ENCODE data around the gene PFKFB2.
"Not testable (repeated sequence)": the region's sequence is repeated elsewhere in the genome, so short reads cannot be mapped to it uniquely, and the experiment has no call there.

Gene PFKFB2

GRCh38 chr1:207036865-207037264 lies 16.2 kb upstream of the PFKFB2 start:
- H3K4me3 ChIP-seq (replicated peaks; ENCODE audit: low read depth, low read length) = no peak overlapping the region
- H3K27me3 ChIP-seq (replicated peaks; ENCODE audit: control insufficient read depth, insufficient read depth, low read length) = no peaks in the 10 kb centered on the region; the same call in 1 of the 2 replicates
- no peak for TF ChIP-seq CTCF (IDR thresholded peaks at IDR 0.05; ENCODE audit: insufficient read depth, low read length, poor library complexity, severe bottlenecking)
- no peak for DNase-seq (ENCODE audit: extremely low read depth, insufficient read length)
- H3K36me3 ChIP-seq (ENCODE audit: control insufficient read depth, insufficient read depth, low read length) = no peaks in the 10 kb centered on the region

GRCh38 chr1:207039380-207040180 lies 13.5 kb upstream of the PFKFB2 start:
- no peak for TF ChIP-seq CTCF (IDR thresholded peaks at IDR 0.05; ENCODE audit: insufficient read depth, low read length, poor library complexity, severe bottlenecking)
- H3K27me3 ChIP-seq (replicated peaks; ENCODE audit: control insufficient read depth, insufficient read depth, low read length) = no peaks in the 10 kb centered on the region; the same call in 1 of the 2 replicates

GRCh38 chr1:207040181-207040533 lies 12.9 kb upstream of the PFKFB2 start:
- Histone ChIP-seq H3K36me3 (ENCODE audit: control insufficient read depth, insufficient read depth, low read length) (no peaks in the 10 kb centered on the region; the same call in 1 of the 2 replicates), H3K27me3 (replicated peaks; ENCODE audit: control insufficient read depth, insufficient read depth, low read length) (no peaks in the 10 kb centered on the region; the same call in 1 of the 2 replicates), H3K4me3 (replicated peaks; ENCODE audit: low read depth, low read length) (no peak overlapping the region)
- no peak for TF ChIP-seq CTCF (IDR thresholded peaks at IDR 0.05; ENCODE audit: insufficient read depth, low read length, poor library complexity, severe bottlenecking)
- DNase-seq (ENCODE audit: extremely low read depth, insufficient read length) = no peak

More at GRCh38 chr1:207039380-207040180, 13.5 kb upstream of the PFKFB2 start:
- H3K4me3 ChIP-seq (replicated peaks; ENCODE audit: low read depth, low read length) = no peak overlapping the region
- no peak for DNase-seq (ENCODE audit: extremely low read depth, insufficient read length)
- H3K36me3 ChIP-seq (ENCODE audit: control insufficient read depth, insufficient read depth, low read length) = no peaks in the 10 kb centered on the region; the same call in 1 of the 2 replicates

GRCh38 chr1:207041397-207041796 lies 11.7 kb upstream of the PFKFB2 start:
- not testable (repeated sequence) for H3K4me3 ChIP-seq (replicated peaks; ENCODE audit: low read depth, low read length); H3K36me3 ChIP-seq (ENCODE audit: control insufficient read depth, insufficient read depth, low read length); DNase-seq (ENCODE audit: extremely low read depth, insufficient read length); H3K27me3 ChIP-seq (replicated peaks; ENCODE audit: control insufficient read depth, insufficient read depth, low read length)

- DNase-seq (ENCODE audit: extremely low read depth, insufficient read length) = no peak
- Histone ChIP-seq H3K27me3 (replicated peaks; ENCODE audit: control insufficient read depth, insufficient read depth, low read length) (no peaks in the 10 kb centered on the region), H3K4me3 (replicated peaks; ENCODE audit: low read depth, low read length) (no peak overlapping the region), H3K36me3 (ENCODE audit: control insufficient read depth, insufficient read depth, low read length) (peaks cover 8% of the 10 kb centered on the region)
- TF ChIP-seq CTCF (IDR thresholded peaks at IDR 0.05; ENCODE audit: insufficient read depth, low read length, poor library complexity, severe bottlenecking) = no peak
These were observed 7.6 kb upstream of the PFKFB2 start for GRCh38 chr1:207045453-207045852.

GRCh38 chr1:207047505-207047904 lies 5.6 kb upstream of the PFKFB2 start:
- no peak overlapping the region for H3K4me3 ChIP-seq (replicated peaks; ENCODE audit: low read depth, low read length)
- no peak for DNase-seq (ENCODE audit: extremely low read depth, insufficient read length)
- H3K27me3 ChIP-seq (replicated peaks; ENCODE audit: control insufficient read depth, insufficient read depth, low read length) = no peaks in the 10 kb centered on the region
- no peak for TF ChIP-seq CTCF (IDR thresholded peaks at IDR 0.05; ENCODE audit: insufficient read depth, low read length, poor library complexity, severe bottlenecking)
- H3K36me3 ChIP-seq (ENCODE audit: control insufficient read depth, insufficient read depth, low read length) = peaks cover 8% of the 10 kb centered on the region

All from GM06990 (cell line).